ENCODE data around the gene POLR3E. TPM values are rescaled to one million over a fixed set of nuclear protein-coding genes. Genes with fewer than 3 reads are reported as not detected.

POLR3E gene
- total and polyA plus RNA-seq, 2 donors (not counting 1 experiment from before 2014, with no cell fraction given) = 97.1 to 98.4 TPM

- under 1% methylated on average over 96 of the region's 96 CpGs for WGBS (ENCODE audit: insufficient coverage)
- H3K4me1 ChIP-seq (ENCODE audit: control insufficient read depth in 2 of 2, insufficient read depth in 2 of 2, low read length in 2 of 2) = peaks cover 14 to 15% of the 10 kb centered on the region in 2 donors
- no peaks in the 10 kb centered on the region for H3K9me3 Mint-ChIP-seq (ENCODE audit: insufficient read depth)
- peak within 1 kb of the TSS; percentile 84 for H3K27ac Mint-ChIP-seq
- H3K79me2 ChIP-seq (ENCODE audit: control insufficient read depth, insufficient read depth, low read length) = peaks cover 12% of the 10 kb centered on the region
- TF ChIP-seq CTCF (IDR thresholded peaks at IDR 0.05) (no peak), EZH2 (IDR thresholded peaks at IDR 0.05; ENCODE audit: borderline replicate concordance, insufficient read depth, low read depth, low read length, poor library complexity, severe bottlenecking) (no peak)
- no peaks in the 10 kb centered on the region for H4K20me1 ChIP-seq (ENCODE audit: control insufficient read depth, insufficient read depth, low read length, poor library complexity, severe bottlenecking)
- CTCF ChIA-PET = no interaction called here
- no peaks in the 10 kb centered on the region for H3K9me3 ChIP-seq (ENCODE audit: control extremely low read depth in 1 of 3, control insufficient read depth in 2 of 3, insufficient read depth in 1 of 3, low read length in 2 of 3)
- H3K4me3 ChIP-seq (ENCODE audit: control extremely low read depth in 1 of 5, extremely low read depth in 1 of 5, insufficient read depth in 1 of 5, low read depth in 2 of 5, low read length in 4 of 5) = peak within 1 kb of the TSS; percentile 8 to 92 (median 80)
- no peaks in the 10 kb centered on the region for H3K27me3 Mint-ChIP-seq
- peak within 1 kb of the TSS; percentile 89 for H2AFZ ChIP-seq (ENCODE audit: insufficient read depth, low read depth, low read length, poor library complexity, severe bottlenecking)
- peak within 1 kb of the TSS; percentile 91 for H3K4me2 ChIP-seq (replicated peaks; ENCODE audit: low read depth, low read length, poor library complexity, severe bottlenecking)
- DNase-seq = peak; percentile 97
- H3K4me3 Mint-ChIP-seq = peak within 1 kb of the TSS; percentile 98
- H3K27me3 ChIP-seq (replicated peaks in 1 of 4; ENCODE audit: control extremely low read depth in 1 of 4, control insufficient read depth in 3 of 4, insufficient read depth in 4 of 4, low read length in 3 of 4) = no peaks in the 10 kb centered on the region
- POLR2A ChIA-PET = no interaction called here
- H3K9ac ChIP-seq (ENCODE audit: low read length) = peak within 1 kb of the TSS; percentile 82
- H3K4me1 Mint-ChIP-seq = peaks cover 20% of the 10 kb centered on the region
- H3K36me3 ChIP-seq (replicated peaks in 1 of 2; ENCODE audit: control extremely low read depth in 1 of 2, control insufficient read depth in 1 of 2, extremely low read depth in 1 of 2, insufficient read depth in 2 of 2, low read length in 1 of 2) = no peaks in the 10 kb centered on the region
- intact Hi-C loops (cut with micrococcal nuclease) = loop anchor here (1.0 to 5.0 kb wide), 6 partner anchors 16 to 1217 kb away; partner anchors contain the start of genes LDAF1 and POLR3E
- H3K27ac ChIP-seq (ENCODE audit: low read length in 2 of 2) = peak within 1 kb of the TSS in 1 of 2 donors; percentile 54
- ATAC-seq (ENCODE audit: low read depth) = peak; percentile 96
Observed at GRCh38 chr16:22374311-22375116, 77.3 kb downstream of the POLR3E start, which contains the start of gene CDR2. Gene CDR2 (minus strand): TSS chr16:22374619. CDS start chr16:22374309, 310 bp downstream.

Data from B cell (primary cell).